OCI-LY3 (cell line): ENCODE data around the gene GRAP2.

Experiments used
- H2AFZ ChIP-seq: fragments of 200-600, 300-600 bp; shearing (Covaris generic); 2 replicates; pipeline ENCODE4 v1.6.0; 2014; ENCODE audit warnings: antibody characterized with exemption, low read depth, low read length
- H3K27ac ChIP-seq: fragments of 200-600, 300-600 bp; sonication (generic); 2 replicates; pipeline ENCODE4 v1.5.1; 2014; ENCODE audit warnings: mild to moderate bottlenecking, low read length, moderate library complexity, mixed read lengths
- H3K27me3 ChIP-seq: fragments of 200-600, 300-600 bp; sonication (generic); 2 replicates; pipeline ENCODE4 v1.6.1; 2014; ENCODE audit warnings: low read depth, low read length, mixed read lengths
- H3K36me3 ChIP-seq: fragments of 200-600, 300-600 bp; sonication (generic); replicated peaks from 2 replicates; pipeline ENCODE3; 2014; ENCODE audit warnings: low read depth, low read length, mixed read lengths
- H3K4me1 ChIP-seq: fragments of 300-600, 200-600 bp; sonication (generic); 2 replicates; pipeline ENCODE4 v1.6.1; 2014; ENCODE audit warnings: low read length, mixed read lengths
- H3K4me2 ChIP-seq: fragments of 200-600, 300-600 bp; sonication (generic); 2 replicates; pipeline ENCODE4 v1.6.1; 2014; ENCODE audit warnings: low read length, mixed read lengths
- H3K4me3 ChIP-seq: fragments of 300-600, 200-600 bp; sonication (generic); 2 replicates; pipeline ENCODE4 v1.5.1; 2014; ENCODE audit warnings: antibody characterized with exemption, mild to moderate bottlenecking, low read length, moderate library complexity
- H3K79me2 ChIP-seq: fragments of 300-600, 200-600 bp; shearing (Covaris generic); 2 replicates; pipeline ENCODE4 v1.6.1; 2014; ENCODE audit warnings: mild to moderate bottlenecking, low read length, mixed read lengths
- H3K9ac ChIP-seq: fragments of 300-600, 200-600 bp; shearing (Covaris generic); 2 replicates; pipeline ENCODE4 v1.6.0; 2014; ENCODE audit warnings: mild to moderate bottlenecking, low read length, moderate library complexity
- H3K9me3 ChIP-seq: fragments of 200-600, 300-600 bp; shearing (Covaris generic); 2 replicates; pipeline ENCODE4 v1.6.1; 2014; ENCODE audit warnings: low read length, mixed read lengths; ENCODE audit not compliant: insufficient read depth
- H4K20me1 ChIP-seq: fragments of 200-600, 300-600 bp; sonication (generic); 2 replicates; pipeline ENCODE4 v1.6.1; 2016; ENCODE audit warnings: low read length, mixed read lengths; ENCODE audit not compliant: insufficient read depth
- CTCF ChIP-seq: fragments of 200-600, 300-600 bp; sonication (generic); IDR thresholded peaks from 2 replicates; pipeline ENCODE4 v1.5.1; 2014; ENCODE audit warnings: antibody characterized with exemption, low read length, low read depth
- EZH2phosphoT487 ChIP-seq: fragments of 200-600 bp; shearing (Covaris generic); IDR thresholded peaks from 2 replicates; pipeline ENCODE4 v1.6.1; 2018; ENCODE audit warnings: antibody characterized with exemption, mixed run types, low read depth

Gene GRAP2

GRCh38 chr22:39997421-39997820, 96.5 kb downstream of the GRAP2 start:
- H3K9ac ChIP-seq: no peak overlapping the region
- H3K79me2 ChIP-seq: no peaks in the 10 kb centered on the region
- H2AFZ ChIP-seq: no peak overlapping the region
- no peaks in the 10 kb centered on the region for H4K20me1 ChIP-seq
- no peaks in the 10 kb centered on the region for H3K4me1 ChIP-seq
- H3K27me3 ChIP-seq: peaks cover 19% of the 10 kb centered on the region
- no peaks in the 10 kb centered on the region for H3K36me3 ChIP-seq
- H3K4me3 ChIP-seq: no peak overlapping the region
- no peak overlapping the region for H3K27ac ChIP-seq
- no peaks in the 10 kb centered on the region for H3K9me3 ChIP-seq
- H3K4me2 ChIP-seq: no peak overlapping the region
- TF ChIP-seq CTCF (no peak), EZH2phosphoT487 (no peak)

- H3K4me3 ChIP-seq: no peak overlapping the region
- no peaks in the 10 kb centered on the region for H4K20me1 ChIP-seq
- TF ChIP-seq CTCF (no peak), EZH2phosphoT487 (no peak)
- H2AFZ ChIP-seq: no peak overlapping the region
- H3K27ac ChIP-seq: no peak overlapping the region
- H3K4me2 ChIP-seq: no peak overlapping the region
- no peaks in the 10 kb centered on the region for H3K36me3 ChIP-seq
- no peaks in the 10 kb centered on the region for H3K4me1 ChIP-seq
- no peaks in the 10 kb centered on the region for H3K9me3 ChIP-seq
- H3K9ac ChIP-seq: no peak overlapping the region
- peaks cover 21% of the 10 kb centered on the region for H3K27me3 ChIP-seq
- no peaks in the 10 kb centered on the region for H3K79me2 ChIP-seq
Observed at GRCh38 chr22:39997939-39998726, 97.2 kb downstream of the GRAP2 start.

GRCh38 chr22:39999144-39999757, 98.4 kb downstream of the GRAP2 start:
- Histone ChIP-seq H3K4me2 (no peak overlapping the region), H3K79me2 (no peaks in the 10 kb centered on the region), H3K9ac (no peak overlapping the region), H3K36me3 (no peaks in the 10 kb centered on the region), H3K27me3 (peaks cover 24% of the 10 kb centered on the region), H3K27ac (no peak overlapping the region), H3K4me3 (no peak overlapping the region), H4K20me1 (no peaks in the 10 kb centered on the region), H3K4me1 (no peaks in the 10 kb centered on the region), H3K9me3 (no peaks in the 10 kb centered on the region), H2AFZ (no peak overlapping the region)
- TF ChIP-seq CTCF: no peak
- no peak for TF ChIP-seq EZH2phosphoT487

GRCh38 chr22:40000171-40000570, 99.3 kb downstream of the GRAP2 start:
- Histone ChIP-seq H3K79me2 (no peaks in the 10 kb centered on the region), H2AFZ (no peak overlapping the region), H3K27me3 (peaks cover 24% of the 10 kb centered on the region), H3K9ac (no peak overlapping the region), H3K27ac (no peak overlapping the region), H3K9me3 (no peaks in the 10 kb centered on the region), H3K4me3 (no peak overlapping the region), H3K36me3 (no peaks in the 10 kb centered on the region), H3K4me2 (no peak overlapping the region), H3K4me1 (no peaks in the 10 kb centered on the region), H4K20me1 (no peaks in the 10 kb centered on the region)
- TF ChIP-seq EZH2phosphoT487 (no peak), CTCF (no peak)
